Upper lobe of left lung (tissue), 4 donors: ENCODE measurements around the gene SIGLECL1.

Source experiments
- CTCF ChIP-seq, 6 experiments: fragments of 450-650 bp in 4 of 6; fragments of 200-600 bp in 2 of 6; sonication (generic) in 2 of 6; IDR thresholded peaks; one replicate each; pipeline ENCODE4 v1.5.1; 2016 to 2019; ENCODE audit warnings: antibody characterized with exemption in 6 of 6
- POLR2AphosphoS5 ChIP-seq, 2 donors: sonication (generic); formaldehyde crosslinking; IDR thresholded peaks; one replicate each; pipeline ENCODE4 v1.5.1; 2017; ENCODE audit warnings: antibody characterized with exemption in 2 of 2

GRCh38 chr19:51296336-51297093 is 45.6 kb downstream of the SIGLECL1 start:
- no peak for TF ChIP-seq POLR2AphosphoS5 (IDR thresholded peaks at IDR 0.05)
- no peak for TF ChIP-seq CTCF (IDR thresholded peaks at IDR 0.05)
